Endothelial cell of umbilical vein (primary cell): ENCODE results near the gene DMTF1. TPM values are rescaled to one million over a fixed set of nuclear protein-coding genes. Genes with fewer than 3 reads are reported as not detected.

Experiments used
- BruUV-seq: library from RNA; stranded (reverse); fragments of 400-500 nt; replicated peaks from 2 replicates; lab custom pipeline; 2021; lab: Mats Ljungman, UMichigan
- CTCF ChIA-PET: fragments of 300-600, 350-600 bp; sonication (Branson Sonifier 250); formaldehyde crosslinking; loops from one replicate; lab custom pipeline; 2021; ENCODE audit warnings: antibody characterized with exemption, inconsistent platforms; lab: Charles Lee
- POLR2A ChIA-PET: fragments of 300-600, 350-600 bp; sonication (Branson Sonifier 250); formaldehyde crosslinking; loops from one replicate; lab custom pipeline; 2021; ENCODE audit warnings: antibody characterized with exemption, inconsistent platforms; lab: Charles Lee
- DNase-seq: peaks from one replicate; pipeline ENCODE4 v3.0.0-alpha.2; 2011; ENCODE audit warnings: low read depth, low spot score
- FAIRE-seq: peaks from 2 replicates; lab custom pipeline; 2011; peaks lifted over from hg19 to GRCh38; lab: Jason Lieb, UNC
- H2AFZ ChIP-seq: 2 replicates; pipeline ENCODE4 v1.6.0; 2012; ENCODE audit warnings: low read depth, low read length, control low read depth, inconsistent platforms
- H3K27ac ChIP-seq: 2 replicates; pipeline ENCODE4 v1.5.1; 2011; ENCODE audit warnings: low read depth, mild to moderate bottlenecking, control low read depth, low read length, moderate library complexity; ENCODE audit not compliant: insufficient read depth
- H3K27me3 ChIP-seq, 2 experiments: 2 replicates each; pipeline versions ENCODE4 v1.6.0 to v1.6.1; 2011; ENCODE audit warnings: low read length in 2 of 2, mixed read lengths in 1 of 2; ENCODE audit not compliant: control insufficient read depth in 2 of 2, insufficient read depth in 2 of 2
- H3K36me3 ChIP-seq, 2 experiments: 2 replicates in 1 of 2; 3 replicates in 1 of 2; pipeline ENCODE4 v1.5.1; 2011; ENCODE audit warnings: low read length in 2 of 2, mild to moderate bottlenecking in 1 of 2, moderate library complexity in 1 of 2; ENCODE audit not compliant: control insufficient read depth in 2 of 2, insufficient read depth in 2 of 2; ENCODE audit errors: extremely low read depth in 1 of 2
- H3K4me1 ChIP-seq: 3 replicates; pipeline ENCODE4 v1.5.1; 2011; ENCODE audit warnings: mild to moderate bottlenecking, low read length; ENCODE audit not compliant: control insufficient read depth, insufficient read depth; ENCODE audit errors: extremely low read depth
- H3K4me2 ChIP-seq: 2 replicates; pipeline ENCODE4 v1.6.1; 2011; ENCODE audit warnings: low read length, control low read depth, mixed read lengths; ENCODE audit not compliant: insufficient read depth
- H3K4me3 ChIP-seq, 3 experiments: fragments of 200-600 bp in 1 of 3; sonication (generic), shearing (Covaris generic) in 1 of 3; replicated peaks in 1 of 3; 2 replicates each; pipeline ENCODE4 v1.5.1; 2011 to 2016; ENCODE audit warnings: control low read depth in 3 of 3, low read length in 3 of 3, mild to moderate bottlenecking in 2 of 3, inconsistent platforms in 1 of 3, low read depth in 1 of 3, moderate library complexity in 1 of 3; ENCODE audit not compliant: insufficient read depth in 1 of 3
- H3K79me2 ChIP-seq: 2 replicates; pipeline ENCODE4 v1.6.0; 2012; ENCODE audit warnings: low read length, inconsistent platforms; ENCODE audit not compliant: control insufficient read depth, insufficient read depth
- H3K9ac ChIP-seq: replicated peaks from 2 replicates; pipeline ENCODE3; 2011; ENCODE audit warnings: low read length, control low read depth; ENCODE audit not compliant: insufficient read depth; ENCODE audit errors: extremely low read depth
- H3K9me1 ChIP-seq: replicated peaks from 3 replicates; pipeline ENCODE4 v1.6.0; 2011; ENCODE audit warnings: mild to moderate bottlenecking, low read length; ENCODE audit not compliant: control insufficient read depth, insufficient read depth; ENCODE audit errors: extremely low read depth
- H3K9me3 ChIP-seq: replicated peaks from 2 replicates; pipeline ENCODE4 v1.5.1; 2012; ENCODE audit warnings: low read length, inconsistent platforms; ENCODE audit not compliant: control insufficient read depth, insufficient read depth
- H4K20me1 ChIP-seq: replicated peaks from 2 replicates; pipeline ENCODE3; 2011; ENCODE audit warnings: mild to moderate bottlenecking, low read length; ENCODE audit not compliant: control insufficient read depth, insufficient read depth; ENCODE audit errors: extremely low read depth
- EZH2 ChIP-seq: IDR thresholded peaks from 2 replicates; pipeline ENCODE4 v1.6.1; 2012; ENCODE audit warnings: borderline replicate concordance, low read depth, mild to moderate bottlenecking, moderate library complexity, low read length, inconsistent platforms; ENCODE audit not compliant: severe bottlenecking
- FOS ChIP-seq: IDR thresholded peaks from 2 replicates; pipeline ENCODE4 v1.6.1; 2011; ENCODE audit warnings: mild to moderate bottlenecking, low read length, moderate library complexity, borderline replicate concordance; ENCODE audit not compliant: insufficient read depth
- GATA2 ChIP-seq: IDR thresholded peaks from 2 replicates; pipeline ENCODE4 v1.7.0; 2011; ENCODE audit warnings: low read depth, mild to moderate bottlenecking, moderate library complexity, mixed read lengths, low read length; ENCODE audit not compliant: insufficient read length, insufficient read depth
- JUN ChIP-seq: IDR thresholded peaks from 2 replicates; pipeline ENCODE4 v1.6.1; 2011; ENCODE audit warnings: borderline replicate concordance, low read depth; ENCODE audit not compliant: insufficient read length, insufficient read depth
- MAX ChIP-seq: IDR thresholded peaks from 2 replicates; pipeline ENCODE4 v1.6.1; 2011; ENCODE audit not compliant: insufficient read depth, insufficient read length
- MYC ChIP-seq: IDR thresholded peaks from one replicate; pipeline ENCODE4 v1.6.1; 2011; ENCODE audit warnings: mild to moderate bottlenecking, low read depth, low read length
- POLR2A ChIP-seq: IDR thresholded peaks from 2 replicates; pipeline ENCODE4 v1.6.1; 2012; ENCODE audit warnings: low read depth, mild to moderate bottlenecking, control low read depth, low read length
- POLR2AphosphoS5 ChIP-seq: IDR thresholded peaks from 2 replicates; pipeline ENCODE4 v1.6.1; 2012; ENCODE audit warnings: low read depth, mild to moderate bottlenecking, control low read depth, low read length, moderate library complexity; ENCODE audit not compliant: insufficient read depth
- dilution Hi-C: fragments of 300-500 bp; cut with MboI; formaldehyde crosslinking; loops from one replicate; pipeline ENCODE4 v1.15.0; 2019; ENCODE audit warnings: low sequenced_read_pairs; ENCODE audit not compliant: extremely low pct_ligation_motif_present
- intact Hi-C: fragments of 100-400 bp; cut with micrococcal nuclease; formaldehyde crosslinking; loops from one replicate; pipeline ENCODE4 v1.10.0; 2022
- polyA plus RNA-seq, 4 experiments: library from polyadenylated mRNA; depleted of rRNA in 3 of 4; stranded (reverse) in 3 of 4; unstranded in 1 of 4; fragments of >200 nt; gene quantifications; 2 replicates each; pipeline versions ENCODE4 v1.2.1 to v1.2.3, GENCODE V29; 2011 to 2012; ENCODE audit warnings: missing spikeins in 1 of 4
- total RNA-seq: library from RNA; stranded (reverse); gene quantifications from 2 replicates; pipeline ENCODE4 v1.2.3, GENCODE V29; 2021
- TF ChIP-seq, protein P1 (sequence below), 2 donors: IDR thresholded peaks; 1 replicate in 1 of 2; 2 replicates in 1 of 2; pipeline ENCODE4 v1.5.1; 2011; ENCODE audit warnings: low read length in 2 of 2, mild to moderate bottlenecking in 2 of 2, moderate library complexity in 2 of 2, control low read depth in 1 of 2, inconsistent platforms in 1 of 2, low read depth in 1 of 2; ENCODE audit not compliant: insufficient read depth in 1 of 2; ENCODE audit errors: extremely low read depth in 1 of 2

DMTF1 gene
- total and polyA plus RNA-seq, 2 donors (not counting 3 experiments of a cell fraction or from before 2014, with no cell fraction given), result 78.5 to 100.0 TPM

DNA sequence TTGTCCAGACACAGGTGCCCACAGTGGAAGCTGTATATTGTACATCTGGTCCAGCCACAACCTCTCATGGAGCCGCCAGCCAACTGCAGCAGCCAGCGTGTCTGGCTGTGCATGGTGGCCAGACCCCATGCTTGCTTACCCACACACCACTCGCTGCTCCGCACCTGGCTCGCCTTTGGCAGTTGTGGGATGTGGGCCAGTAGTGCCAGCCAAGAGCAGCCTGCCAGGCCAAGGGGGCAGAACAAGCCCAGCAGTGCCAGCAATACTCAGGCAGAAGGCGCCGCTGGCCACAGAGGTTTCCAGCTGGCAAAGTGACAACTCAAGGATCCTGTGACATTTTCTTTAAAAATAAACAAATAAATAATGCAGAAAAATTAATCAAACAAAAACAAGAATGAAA is 79.0 kb downstream of the DMTF1 start:
- ChIA-PET POLR2A (interaction anchor here (1.3 kb wide), 1 partner anchor 11 kb away, joined by 3 read pairs; no protein-coding TSS in a partner anchor), CTCF (interaction anchor here (1.0 to 2.1 kb wide), 3 partner anchors 83 to 316 kb away, joined by 3 to 5 read pairs (median 3); no protein-coding TSS in a partner anchor)
- Histone ChIP-seq H3K27ac (no peak overlapping the region), H3K9me1 (no peaks in the 10 kb centered on the region), H3K27me3 (peaks cover 2 to 21% of the 10 kb centered on the region in 2 experiments), H3K4me2 (no peak overlapping the region), H2AFZ (no peak overlapping the region), H3K4me3 (no peak overlapping the region), H3K9ac (no peak overlapping the region), H3K79me2 (no peaks in the 10 kb centered on the region), H3K9me3 (no peaks in the 10 kb centered on the region), H3K4me1 (no peaks in the 10 kb centered on the region), H3K36me3 (no peaks in the 10 kb centered on the region), H4K20me1 (no peaks in the 10 kb centered on the region)
- no peak for FAIRE-seq
- no TSS peak for BruUV-seq
- dilution Hi-C loops, result no loop called here
- DNase-seq, result no peak
- TF ChIP-seq FOS (no peak), MAX (no peak), POLR2AphosphoS5 (no peak), MYC (no peak), JUN (no peak), POLR2A (no peak), GATA2 (no peak), EZH2 (no peak)
- TF ChIP-seq, protein P1, sequence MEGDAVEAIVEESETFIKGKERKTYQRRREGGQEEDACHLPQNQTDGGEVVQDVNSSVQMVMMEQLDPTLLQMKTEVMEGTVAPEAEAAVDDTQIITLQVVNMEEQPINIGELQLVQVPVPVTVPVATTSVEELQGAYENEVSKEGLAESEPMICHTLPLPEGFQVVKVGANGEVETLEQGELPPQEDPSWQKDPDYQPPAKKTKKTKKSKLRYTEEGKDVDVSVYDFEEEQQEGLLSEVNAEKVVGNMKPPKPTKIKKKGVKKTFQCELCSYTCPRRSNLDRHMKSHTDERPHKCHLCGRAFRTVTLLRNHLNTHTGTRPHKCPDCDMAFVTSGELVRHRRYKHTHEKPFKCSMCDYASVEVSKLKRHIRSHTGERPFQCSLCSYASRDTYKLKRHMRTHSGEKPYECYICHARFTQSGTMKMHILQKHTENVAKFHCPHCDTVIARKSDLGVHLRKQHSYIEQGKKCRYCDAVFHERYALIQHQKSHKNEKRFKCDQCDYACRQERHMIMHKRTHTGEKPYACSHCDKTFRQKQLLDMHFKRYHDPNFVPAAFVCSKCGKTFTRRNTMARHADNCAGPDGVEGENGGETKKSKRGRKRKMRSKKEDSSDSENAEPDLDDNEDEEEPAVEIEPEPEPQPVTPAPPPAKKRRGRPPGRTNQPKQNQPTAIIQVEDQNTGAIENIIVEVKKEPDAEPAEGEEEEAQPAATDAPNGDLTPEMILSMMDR (IDR thresholded peaks at IDR 0.05; ENCODE audit: extremely low read depth in 1 of 2, insufficient read depth in 1 of 2, low read depth in 1 of 2, low read length in 2 of 2), result no peak
- intact Hi-C loops, result no loop called here
